T-helper 2 cell (primary cell): ENCODE data around the gene TXLNA.

Source experiments
- DNase-seq, 5 experiments: peaks; one replicate each; pipeline versions ENCODE4 v3.0.0 to v3.0.0-alpha.2; 2012 to 2022

Gene TXLNA

GRCh38 chr1:32215629-32216480 lies 36.4 kb downstream of the TXLNA start:
- peak in 4 of 5 experiments; percentile 16 to 68 (median 44) for DNase-seq

DNA sequence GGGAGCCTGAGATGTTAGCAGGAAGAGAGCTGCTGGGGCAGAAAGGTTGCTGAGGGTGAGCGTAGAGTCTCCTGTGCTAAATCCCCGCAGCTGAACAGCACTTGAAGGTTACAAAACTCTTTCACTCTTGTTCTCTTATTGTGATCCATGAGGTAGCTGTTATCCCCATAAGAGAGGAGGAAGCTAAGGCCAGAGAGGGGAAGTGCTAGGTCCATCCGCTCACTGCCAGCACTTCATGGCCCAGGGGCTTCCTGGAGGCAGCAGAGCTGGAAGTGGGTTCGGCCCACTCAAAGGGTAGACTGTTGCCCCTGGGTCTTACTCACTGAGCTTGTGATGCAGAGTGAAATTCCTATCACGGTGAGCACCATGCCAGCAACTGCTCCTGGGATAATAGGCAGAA lies 37.1 kb downstream of the TXLNA start:
- no peak for DNase-seq

- no peak for DNase-seq
Observed at GRCh38 chr1:32219022-32219421, 39.5 kb downstream of the TXLNA start.

GRCh38 chr1:32220746-32221580 lies 41.5 kb downstream of the TXLNA start:
- no peak for DNase-seq

DNA sequence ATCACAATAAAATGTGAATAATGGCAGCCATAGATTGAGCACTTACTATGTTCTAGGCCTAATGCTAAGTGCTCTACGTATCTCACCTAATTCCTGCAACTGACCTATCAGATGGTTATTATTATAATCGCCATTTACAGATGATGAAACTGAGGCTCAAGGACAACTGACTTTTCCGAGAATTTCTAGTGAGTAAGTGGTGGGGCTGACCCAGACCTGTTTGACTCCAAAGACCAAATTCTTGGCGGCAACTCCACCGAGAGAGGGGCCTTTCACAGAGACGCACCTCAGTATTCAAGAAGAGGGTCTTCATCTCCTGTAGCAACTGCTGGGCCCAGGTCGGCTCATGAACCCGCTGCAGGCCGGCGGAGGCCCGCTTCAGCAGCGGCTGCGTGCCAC lies 42.1 kb downstream of the TXLNA start:
- no peak for DNase-seq

DNA sequence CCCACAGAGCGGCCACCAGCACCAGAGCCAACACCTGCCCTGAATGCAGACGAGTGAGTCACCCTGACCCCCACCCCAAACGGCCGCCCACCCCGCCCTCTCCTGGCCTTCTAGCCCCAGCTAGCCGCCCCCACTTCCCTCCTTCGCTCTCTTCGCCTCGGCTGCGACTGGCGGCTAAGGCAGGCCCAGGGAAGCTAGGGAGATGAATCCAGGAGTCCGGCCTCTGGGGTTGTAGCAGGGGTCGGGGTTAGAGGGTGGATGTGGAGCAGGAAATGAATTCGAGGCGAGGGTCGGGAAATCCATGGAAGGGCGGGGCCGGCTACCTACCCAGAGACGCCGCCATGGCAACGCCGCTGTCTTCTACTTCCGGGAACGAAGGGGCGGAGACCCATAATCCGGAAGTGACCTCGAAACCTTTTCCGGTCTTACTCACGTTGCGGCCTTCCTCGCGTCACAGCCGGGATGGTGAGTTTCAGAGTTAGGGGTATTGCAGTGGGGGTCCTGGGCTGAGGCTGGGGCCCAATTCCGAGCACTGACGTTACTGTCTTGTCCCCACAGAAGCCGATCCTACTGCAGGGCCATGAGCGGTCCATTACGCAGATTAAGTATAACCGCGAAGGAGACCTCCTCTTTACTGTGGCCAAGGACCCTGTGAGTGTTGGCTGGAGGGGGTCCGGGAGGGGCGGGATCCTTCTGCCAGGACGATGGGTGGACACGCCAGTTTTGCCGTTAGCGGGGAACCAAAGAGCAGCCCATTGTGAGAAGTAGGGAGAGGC lies 42.7 kb downstream of the TXLNA start, which contains the start of the genes EIF3I and TMEM234:
Gene EIF3I (plus strand): TSS at position 428 of the 776 bp plus-strand sequence. CDS start 35 bp downstream, at position 463.
Gene TMEM234 (minus strand): TSS at position 374 of the 776 bp plus-strand sequence. CDS start 31 bp downstream, at position 343.
- peak; percentile 68 to 93 (median 84) for DNase-seq

DNA sequence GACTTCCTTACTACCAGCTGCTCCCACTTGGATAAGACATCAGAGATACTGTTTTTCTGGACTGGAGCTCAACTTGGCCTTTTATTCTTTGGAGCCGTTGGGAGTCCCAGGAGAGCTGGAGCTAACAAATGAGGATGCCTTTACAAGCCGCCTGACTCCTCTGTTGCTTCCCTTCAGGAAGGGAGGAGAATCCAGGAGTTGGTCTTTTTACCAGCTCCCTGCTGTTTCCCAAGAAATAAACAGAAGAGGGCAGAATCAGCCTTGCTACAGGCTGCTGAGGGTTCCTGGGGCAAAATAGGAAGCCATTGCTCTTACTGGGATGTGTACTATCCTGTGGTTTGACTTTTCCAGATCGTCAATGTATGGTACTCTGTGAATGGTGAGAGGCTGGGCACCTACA lies 44.2 kb downstream of the TXLNA start:
- no peak for DNase-seq

DNA sequence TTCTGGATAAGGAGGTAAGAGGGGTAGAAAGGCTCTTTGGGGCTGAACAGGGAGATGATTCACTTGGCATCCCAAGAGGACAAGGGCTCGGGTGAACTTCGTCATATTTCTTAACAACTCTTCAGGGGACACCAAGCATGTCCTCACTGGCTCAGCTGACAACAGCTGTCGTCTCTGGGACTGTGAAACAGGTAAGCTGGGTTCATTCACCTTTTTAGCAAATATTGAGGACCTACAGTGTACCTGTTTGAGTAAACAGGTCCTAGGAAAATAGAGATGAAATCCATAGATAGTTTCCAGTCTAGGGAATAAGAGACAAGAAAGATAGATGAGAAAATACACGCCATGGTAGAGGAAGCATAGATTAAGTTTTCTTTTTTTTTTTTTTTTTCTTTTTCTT lies 44.8 kb downstream of the TXLNA start:
- no peak for DNase-seq

DNA sequence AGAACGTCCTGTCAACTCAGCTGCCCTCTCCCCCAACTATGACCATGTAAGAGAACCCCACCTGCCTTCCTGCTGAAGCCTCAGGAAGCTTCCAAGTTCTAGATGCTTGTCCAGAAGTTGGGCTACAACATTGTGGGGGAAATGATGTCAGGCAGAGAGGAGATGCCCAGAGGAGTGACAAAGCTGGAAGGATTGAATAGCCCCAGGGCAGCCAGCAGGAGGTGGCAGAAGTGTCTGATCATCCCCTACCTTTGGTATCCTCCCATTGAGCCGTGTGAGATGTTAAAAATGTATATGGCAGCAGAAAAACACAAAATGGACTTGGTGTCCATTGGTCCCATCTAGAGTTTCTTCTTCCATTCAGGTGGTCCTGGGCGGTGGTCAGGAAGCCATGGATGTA lies 49.3 kb downstream of the TXLNA start:
- no peak for DNase-seq

- DNase-seq: no peak
Observed at GRCh38 chr1:32231843-32232432, 52.5 kb downstream of the TXLNA start.

- no peak for DNase-seq
Observed at GRCh38 chr1:32232558-32233304, 53.3 kb downstream of the TXLNA start.

DNA sequence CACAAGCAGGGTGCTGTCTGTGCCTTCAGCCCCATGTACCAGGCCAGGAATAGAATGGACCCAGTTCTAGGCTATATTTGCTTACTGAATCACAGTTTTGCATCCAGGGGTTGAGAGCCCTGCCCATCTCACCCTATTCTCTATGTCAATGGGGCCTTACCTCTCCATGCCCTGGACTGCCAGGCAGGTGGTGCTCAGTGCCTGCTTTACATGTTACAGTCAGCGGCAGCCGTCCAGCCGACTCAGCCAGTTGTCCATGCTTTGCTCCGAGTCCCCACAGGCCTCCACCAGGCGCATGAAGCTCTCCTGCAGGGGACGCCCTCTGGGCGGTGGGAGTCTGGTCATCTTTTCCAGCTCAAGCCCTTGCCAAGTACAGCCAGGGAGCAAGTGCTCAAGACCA lies 55.3 kb downstream of the TXLNA start:
- DNase-seq: no peak

- no peak for DNase-seq
Observed at GRCh38 chr1:32239337-32239736, 59.9 kb downstream of the TXLNA start.

DNA sequence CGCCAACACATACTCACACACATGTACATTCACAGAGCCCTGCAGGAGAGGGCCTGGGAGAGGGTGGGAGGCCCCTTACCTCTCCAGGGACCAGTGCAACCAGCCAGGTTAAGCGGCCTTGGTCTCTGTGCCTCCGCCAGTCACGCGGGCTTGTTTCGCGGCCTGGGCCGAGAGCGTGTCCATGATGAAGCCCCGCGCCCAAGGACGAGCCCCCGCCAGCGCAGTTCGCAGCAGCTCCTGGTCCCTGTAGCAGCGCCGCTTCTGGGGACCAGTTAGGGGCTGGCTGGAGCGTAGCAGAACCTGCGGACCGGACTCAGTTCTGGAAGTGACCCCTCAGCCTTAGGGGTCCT lies 60.3 kb downstream of the TXLNA start:
- DNase-seq: no peak

DNA sequence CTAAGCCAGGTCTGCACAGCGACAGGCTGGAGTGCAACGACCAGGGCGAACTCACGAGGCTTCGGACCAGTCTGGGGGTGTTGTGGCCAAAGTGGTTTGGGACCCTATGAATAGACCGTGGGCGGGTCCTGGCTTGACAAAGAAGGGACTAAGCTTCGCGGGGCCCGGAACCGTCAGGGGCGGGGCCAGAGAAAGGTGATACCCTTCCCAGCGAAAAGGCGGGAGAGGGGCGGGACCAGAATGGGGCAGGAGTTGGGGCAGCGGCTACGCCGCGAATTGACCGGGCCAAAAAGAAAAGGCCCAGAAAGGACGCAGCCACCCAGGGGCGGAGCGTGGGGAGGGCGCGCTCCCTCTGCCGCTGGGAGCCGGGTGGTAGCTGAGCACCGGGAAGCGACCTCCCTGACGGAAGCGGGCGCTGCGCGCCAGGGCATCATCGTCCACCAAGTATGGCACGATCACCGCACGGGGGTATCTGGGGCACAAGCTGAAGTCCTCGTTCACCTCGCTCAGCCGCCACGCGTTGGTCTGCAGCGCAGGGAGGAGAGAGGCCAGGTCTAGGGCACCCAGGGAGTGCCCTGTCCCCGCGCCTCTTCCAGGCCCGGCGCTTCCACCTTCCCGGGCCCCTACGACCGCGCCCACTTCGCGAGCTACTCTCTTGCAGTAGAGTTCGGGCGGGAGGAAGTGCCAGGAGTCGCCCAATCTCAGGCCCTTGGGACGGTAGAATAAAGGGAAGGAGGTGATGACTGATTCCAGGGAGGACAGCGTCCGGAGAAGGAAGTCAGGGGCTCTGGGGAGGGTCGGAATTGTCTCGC lies 60.9 kb downstream of the TXLNA start:
- peak; percentile 23 to 63 (median 55) for DNase-seq

DNA sequence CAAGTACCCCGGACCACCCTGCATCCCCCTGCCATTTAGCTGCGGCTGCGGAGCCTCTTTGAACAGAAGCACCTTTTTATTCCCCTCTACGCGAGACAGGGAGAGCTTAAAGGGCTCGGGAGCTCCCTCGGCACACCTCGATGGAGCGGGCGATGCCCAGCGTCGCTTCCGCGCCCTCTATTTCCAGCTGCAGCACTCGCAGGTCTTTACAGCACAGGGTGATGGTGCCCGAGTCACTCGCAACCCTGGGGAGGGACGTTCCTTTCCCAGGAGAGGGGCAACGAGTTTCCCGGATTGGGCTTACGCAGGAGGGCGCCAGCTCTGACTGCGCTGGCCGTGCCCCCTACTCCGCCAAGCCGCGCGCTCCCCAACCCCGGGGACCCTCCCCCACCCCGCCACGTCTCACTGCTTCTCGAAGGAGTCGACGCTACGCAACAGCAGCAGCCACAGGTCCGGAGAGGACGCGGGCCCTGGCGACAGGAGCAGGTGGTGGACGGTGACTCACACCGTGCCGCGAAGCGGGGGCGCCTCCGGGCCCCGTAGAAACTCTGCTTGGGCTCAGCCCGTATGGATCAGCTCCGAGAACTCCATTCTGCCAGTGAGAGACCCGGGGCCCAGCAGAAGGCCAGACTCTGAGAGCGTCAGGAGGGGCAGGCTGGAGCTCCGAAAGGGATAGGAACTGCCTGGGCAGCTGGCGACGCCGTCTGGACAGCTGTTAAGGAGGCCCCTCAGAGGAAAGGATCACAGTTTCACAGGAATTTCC lies 61.7 kb downstream of the TXLNA start:
- DNase-seq: peak in 2 of 5 experiments; percentile 21 to 50

GRCh38 chr1:32242341-32242851 lies 62.9 kb downstream of the TXLNA start:
- no peak for DNase-seq

DNA sequence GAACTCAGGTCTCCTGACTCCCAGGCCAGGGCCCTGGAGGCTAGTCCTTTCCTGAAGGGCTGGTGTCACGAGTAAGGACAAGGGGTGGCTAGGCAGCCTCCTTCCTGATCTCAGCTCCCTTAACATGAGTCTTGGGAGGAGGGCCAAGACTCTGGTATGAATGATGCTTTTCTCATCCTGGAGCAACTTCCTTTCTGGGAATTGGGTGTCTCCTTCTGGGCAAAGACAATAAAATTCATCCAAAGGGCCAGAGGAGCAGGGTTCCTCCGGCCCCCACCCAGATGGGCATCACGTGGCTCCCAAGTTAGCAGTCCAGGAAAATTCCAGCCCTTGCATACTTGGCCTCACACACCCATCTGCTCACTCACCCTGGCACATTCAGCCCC lies 67.4 kb downstream of the TXLNA start, which contains the start of gene FAM167B:
Gene FAM167B (plus strand): TSS at position 335 of the 386 bp plus-strand sequence. CDS start 200 bp downstream, outside the sequence.
- DNase-seq: no peak

- DNase-seq: no peak
Observed at GRCh38 chr1:32247452-32247851, 68.0 kb downstream of the TXLNA start.
